HG02588 (cell line): Measurements from ENCODE around the gene WDR7.

Source experiments
- ATAC-seq: cut with Tn5 transposase; IDR thresholded peaks from one replicate; pipeline ENCODE4 v1.9.1; 2021; ENCODE audit warnings: mild to moderate bottlenecking, moderate library complexity; ENCODE audit not compliant: unreplicated experiment

Gene WDR7

GRCh38 chr18:56982766-56983165, 331.6 kb downstream of the WDR7 start:
- no peak for ATAC-seq

- no peak for ATAC-seq
Observed at GRCh38 chr18:56983275-56983992, 332.3 kb downstream of the WDR7 start.

GRCh38 chr18:56984731-56985130, 333.6 kb downstream of the WDR7 start:
- ATAC-seq = no peak

GRCh38 chr18:56986829-56987228, 335.7 kb downstream of the WDR7 start:
- ATAC-seq = no peak

- no peak for ATAC-seq
Observed at GRCh38 chr18:56987236-56987635, 336.1 kb downstream of the WDR7 start.

- ATAC-seq = no peak
Observed at GRCh38 chr18:56988022-56988421, 336.9 kb downstream of the WDR7 start.

- ATAC-seq = no peak
Observed at GRCh38 chr18:56990678-56991077, 339.5 kb downstream of the WDR7 start.

- no peak for ATAC-seq
Observed at GRCh38 chr18:56992777-56993176, 341.6 kb downstream of the WDR7 start.

- no peak for ATAC-seq
Observed at GRCh38 chr18:56995579-56996188, 344.5 kb downstream of the WDR7 start.

- ATAC-seq = no peak
Observed at GRCh38 chr18:56997200-56997599, 346.0 kb downstream of the WDR7 start.

- no peak for ATAC-seq
Observed at GRCh38 chr18:56999823-57000222, 348.7 kb downstream of the WDR7 start.

GRCh38 chr18:57002627-57003026, 351.5 kb downstream of the WDR7 start:
- no peak for ATAC-seq

GRCh38 chr18:57003342-57003741, 352.2 kb downstream of the WDR7 start:
- no peak for ATAC-seq

- peak; percentile 98 for ATAC-seq
Observed at GRCh38 chr18:57004366-57005121, 353.4 kb downstream of the WDR7 start.

- no peak for ATAC-seq
Observed at GRCh38 chr18:57008001-57008686, 357.0 kb downstream of the WDR7 start.

GRCh38 chr18:57009844-57010243, 358.7 kb downstream of the WDR7 start:
- no peak for ATAC-seq

- ATAC-seq = no peak
Observed at GRCh38 chr18:57014772-57015413, 363.7 kb downstream of the WDR7 start.

GRCh38 chr18:57015451-57015850, 364.3 kb downstream of the WDR7 start:
- no peak for ATAC-seq

GRCh38 chr18:57018845-57019244, 367.7 kb downstream of the WDR7 start:
- ATAC-seq = no peak

GRCh38 chr18:57022716-57023115, 371.6 kb downstream of the WDR7 start:
- no peak for ATAC-seq
